ENCODE results near the gene KRTAP12-4.

GRCh38 chr21:44632067-44632466, 22.4 kb downstream of the KRTAP12-4 start:
- TF ChIP-seq CTCF (IDR thresholded peaks at IDR 0.05) (no peak), POLR2A (IDR thresholded peaks at IDR 0.05) (no peak)
